ENCODE data around the gene RGSL1.

RGSL1 gene

DNA sequence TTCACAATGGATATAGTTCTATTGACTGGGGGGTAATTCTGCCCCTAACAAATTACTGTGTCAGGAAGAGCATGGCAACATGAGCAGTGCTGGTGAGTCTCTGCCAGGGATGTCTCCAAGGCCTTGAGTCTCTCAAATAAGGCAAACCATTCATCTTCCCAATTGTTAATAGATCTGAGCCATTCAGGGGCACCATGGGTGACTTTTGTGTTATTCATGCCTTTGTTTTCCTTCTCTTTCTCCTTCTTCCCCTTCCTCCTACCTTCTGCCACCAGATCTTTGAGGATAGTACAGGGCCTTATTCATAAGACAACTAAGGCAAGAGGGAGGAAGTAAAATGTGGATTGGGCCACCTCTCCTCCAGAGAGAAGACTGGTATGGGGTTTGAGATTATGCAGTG, at the start of gene RGSL1:
RGSL1 (plus strand) TSS at position 60 of the 400 bp plus-strand sequence; CDS start at position 80, 20 bp downstream.
- no peaks in the 10 kb centered on the region for H3K4me1 Mint-ChIP-seq

DNA sequence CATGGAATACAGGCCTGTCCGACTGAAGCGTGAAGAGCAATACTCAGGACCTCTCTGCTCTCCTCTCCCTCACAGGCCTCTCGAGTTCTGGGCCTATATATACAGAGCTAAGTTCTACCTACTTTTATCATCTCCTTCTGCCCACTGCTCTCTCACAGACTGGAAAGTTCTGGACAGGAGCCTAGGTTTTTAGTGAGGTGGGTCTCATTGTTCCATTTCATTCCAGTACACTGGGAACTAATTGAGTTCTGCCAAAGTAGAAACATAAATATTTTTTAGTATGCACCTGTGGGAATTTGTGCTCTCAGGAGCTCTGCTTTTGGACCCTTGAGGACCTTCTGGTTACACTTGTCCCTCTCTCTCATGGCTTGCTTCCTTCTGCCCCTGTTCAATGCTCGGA, 49.4 kb upstream of the RGSL1 start, which contains the start of gene TEDDM1:
TEDDM1 (minus strand) TSS at position 101 of the 400 bp plus-strand sequence. CDS start 182 bp downstream, outside the sequence.
- ATAC-seq (no peak), DNase-seq (no peak)
- H3K4me1 Mint-ChIP-seq = no peaks in the 10 kb centered on the region
- H3K4me3 Mint-ChIP-seq = no peak within 1 kb of the TSS
- peak within 1 kb of the TSS in 1 of 2 donors; percentile 17 for H3K27ac Mint-ChIP-seq
- H3K27me3 Mint-ChIP-seq = peaks cover 35% of the 10 kb centered on the region
- peaks cover 4% of the 10 kb centered on the region in 2 donors for H3K9me3 Mint-ChIP-seq

More for the DNA sequence above, at the start of gene RGSL1:
- ATAC-seq = no peak
- DNase-seq = no peak
- Mint-ChIP-seq H3K4me3 (no peak within 1 kb of the TSS), H3K27me3 (peaks cover 18% of the 10 kb centered on the region), H3K9me3 (no peaks in the 10 kb centered on the region), H3K27ac (no peak within 1 kb of the TSS)

DNA sequence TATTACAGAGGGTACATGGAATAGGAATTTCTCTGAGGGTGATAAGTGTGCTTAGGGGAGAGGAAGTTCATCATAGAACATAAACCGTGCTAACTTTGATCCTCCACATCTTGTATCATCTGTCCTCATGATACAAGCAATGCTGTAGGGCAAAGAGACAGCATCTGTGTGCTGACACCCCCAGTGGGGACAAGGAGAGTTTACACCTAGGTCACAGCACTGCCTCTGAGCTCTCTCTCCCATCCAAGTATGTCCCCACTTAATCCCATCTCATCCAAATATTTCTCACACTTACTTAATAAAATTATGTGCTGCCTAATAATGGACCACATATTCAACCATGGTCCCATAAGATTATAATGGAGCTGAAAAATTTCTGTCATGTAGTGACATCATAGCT, 45.2 kb upstream of the RGSL1 start:
- no peak for ATAC-seq
- peaks cover 45% of the 10 kb centered on the region for H3K27me3 Mint-ChIP-seq
- no peak overlapping the region for H3K27ac Mint-ChIP-seq
- peaks cover 6 to 8% of the 10 kb centered on the region in 2 donors for H3K9me3 Mint-ChIP-seq
- no peaks in the 10 kb centered on the region for H3K4me1 Mint-ChIP-seq
- no peak for DNase-seq
- H3K4me3 Mint-ChIP-seq = no peak overlapping the region

DNA sequence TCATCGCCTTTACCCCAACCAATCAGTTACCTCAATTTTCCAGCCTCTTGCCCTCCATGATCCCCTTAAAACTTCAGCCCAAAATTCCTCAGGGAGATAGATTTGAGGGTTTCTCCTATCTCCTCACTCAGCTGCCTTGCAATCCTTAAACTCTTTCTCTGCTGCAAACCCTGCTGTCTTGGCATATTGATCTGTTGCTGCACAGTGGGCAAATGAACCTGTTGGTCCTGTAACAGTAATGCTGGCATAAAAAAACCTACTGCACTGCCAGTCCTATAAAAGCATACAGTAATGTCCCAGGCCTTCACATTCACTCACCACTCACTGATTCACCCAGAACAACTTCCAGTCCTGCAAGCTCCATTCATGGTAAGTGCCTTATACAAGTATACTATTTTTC, 44.4 kb upstream of the RGSL1 start:
- Mint-ChIP-seq H3K9me3 (peaks cover 6 to 8% of the 10 kb centered on the region in 2 donors), H3K4me3 (no peak overlapping the region), H3K27ac (no peak overlapping the region), H3K4me1 (no peaks in the 10 kb centered on the region), H3K27me3 (peaks cover 45% of the 10 kb centered on the region)
- ATAC-seq = no peak
- no peak for DNase-seq

DNA sequence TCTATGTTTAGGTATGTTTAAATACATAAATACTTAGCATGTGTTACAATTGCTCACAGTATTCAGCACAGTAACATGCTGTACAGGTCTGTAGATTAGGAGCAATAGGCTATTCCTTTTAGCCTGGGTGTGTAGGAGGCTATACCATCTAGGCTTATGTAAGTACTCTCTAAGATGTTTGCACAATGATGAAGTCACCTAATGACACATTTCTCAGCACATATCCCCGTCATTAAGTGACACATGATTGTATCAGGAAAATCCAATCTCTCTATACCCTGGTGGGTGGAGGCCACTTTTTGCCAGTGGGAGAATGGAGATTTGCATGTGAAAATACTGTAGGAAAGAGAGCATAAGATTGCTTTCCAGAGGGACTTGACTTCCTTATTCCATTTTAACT, 43.9 kb upstream of the RGSL1 start:
- no peak overlapping the region for H3K4me3 Mint-ChIP-seq
- ATAC-seq (no peak), DNase-seq (no peak)
- H3K27me3 Mint-ChIP-seq = peaks cover 45% of the 10 kb centered on the region
- H3K27ac Mint-ChIP-seq = no peak overlapping the region
- no peaks in the 10 kb centered on the region for H3K4me1 Mint-ChIP-seq
- peaks cover 6 to 8% of the 10 kb centered on the region in 2 donors for H3K9me3 Mint-ChIP-seq

DNA sequence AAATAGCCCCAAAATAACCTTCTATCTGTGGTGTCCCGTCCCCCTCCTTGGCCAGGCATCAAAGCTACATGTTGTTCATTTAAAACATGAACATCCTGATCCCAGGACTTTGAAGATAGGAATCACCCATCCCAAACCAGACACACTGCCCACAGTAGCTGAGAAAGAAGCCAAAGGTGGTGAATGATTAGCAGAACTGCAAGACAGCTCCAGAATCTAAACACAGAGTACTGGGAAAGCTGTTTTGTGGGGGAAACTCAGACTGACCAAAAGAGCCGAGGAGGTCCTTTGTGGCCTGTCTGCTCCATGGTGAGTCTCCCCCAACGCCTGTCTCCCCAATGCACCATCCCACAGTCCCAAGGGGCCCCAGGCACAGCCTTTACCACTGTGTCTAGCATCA, 42.2 kb upstream of the RGSL1 start:
- peaks cover 45% of the 10 kb centered on the region for H3K27me3 Mint-ChIP-seq
- no peak for ATAC-seq
- no peak for DNase-seq
- H3K9me3 Mint-ChIP-seq = peaks cover 6 to 8% of the 10 kb centered on the region in 2 donors
- no peak overlapping the region for H3K4me3 Mint-ChIP-seq
- no peaks in the 10 kb centered on the region for H3K4me1 Mint-ChIP-seq
- H3K27ac Mint-ChIP-seq = no peak overlapping the region

DNA sequence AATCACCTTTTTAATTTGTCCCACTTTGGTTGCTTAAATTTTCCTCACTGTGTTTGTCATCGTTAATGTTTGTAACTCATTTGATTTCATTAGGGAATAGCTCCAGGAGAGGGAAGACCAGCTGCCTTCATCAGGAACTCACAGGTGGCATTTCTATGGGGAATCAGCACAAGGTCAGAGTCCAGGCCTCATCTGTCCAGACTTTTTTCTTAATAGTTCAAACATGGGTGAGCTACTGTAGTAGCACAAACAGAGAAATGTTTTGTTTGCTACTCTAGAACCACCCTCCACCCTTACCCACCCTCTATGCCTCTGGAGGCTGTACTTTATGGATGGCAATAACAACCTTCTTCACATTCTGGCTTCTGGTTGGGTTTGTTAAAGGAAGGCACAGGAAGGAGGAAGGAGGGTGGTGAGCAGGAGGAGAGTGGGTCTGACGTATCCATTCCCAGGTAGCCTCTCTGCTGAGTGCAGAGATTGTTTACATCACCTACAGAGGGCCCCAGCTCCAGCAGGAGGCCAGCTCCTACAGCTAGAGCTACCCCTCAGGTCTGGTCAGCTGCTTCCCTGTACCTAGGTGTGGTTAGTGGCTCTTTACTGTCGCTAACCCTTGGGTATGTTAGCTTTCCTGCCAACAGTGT, 41.4 kb upstream of the RGSL1 start:
- DNase-seq (no peak), ATAC-seq (no peak)
- H3K4me3 Mint-ChIP-seq = no peak overlapping the region
- peaks cover 45% of the 10 kb centered on the region for H3K27me3 Mint-ChIP-seq
- peaks cover 6 to 8% of the 10 kb centered on the region in 2 donors for H3K9me3 Mint-ChIP-seq
- no peaks in the 10 kb centered on the region for H3K4me1 Mint-ChIP-seq
- peak overlapping the region in 1 of 2 donors; percentile 50 for H3K27ac Mint-ChIP-seq

DNA sequence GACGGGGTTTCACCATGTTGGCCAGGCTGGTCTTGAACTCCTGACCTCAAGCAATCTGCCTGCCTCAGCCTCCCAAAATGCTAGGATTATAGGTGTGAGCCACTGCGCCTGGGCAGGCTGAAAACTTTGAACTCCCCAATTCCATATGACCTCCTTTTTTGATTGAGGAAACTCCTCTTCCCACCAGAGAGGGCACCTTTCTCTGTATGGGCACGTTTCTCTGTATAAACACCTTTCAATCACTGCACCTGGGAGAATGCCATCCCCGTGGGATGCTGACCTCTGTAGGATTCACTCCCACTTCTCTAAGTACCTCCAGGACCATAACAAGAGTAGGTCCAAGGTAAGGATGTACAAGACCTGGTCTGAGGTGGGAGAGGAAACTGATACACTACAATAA, 39.8 kb upstream of the RGSL1 start:
- H3K4me1 Mint-ChIP-seq = no peaks in the 10 kb centered on the region

DNA sequence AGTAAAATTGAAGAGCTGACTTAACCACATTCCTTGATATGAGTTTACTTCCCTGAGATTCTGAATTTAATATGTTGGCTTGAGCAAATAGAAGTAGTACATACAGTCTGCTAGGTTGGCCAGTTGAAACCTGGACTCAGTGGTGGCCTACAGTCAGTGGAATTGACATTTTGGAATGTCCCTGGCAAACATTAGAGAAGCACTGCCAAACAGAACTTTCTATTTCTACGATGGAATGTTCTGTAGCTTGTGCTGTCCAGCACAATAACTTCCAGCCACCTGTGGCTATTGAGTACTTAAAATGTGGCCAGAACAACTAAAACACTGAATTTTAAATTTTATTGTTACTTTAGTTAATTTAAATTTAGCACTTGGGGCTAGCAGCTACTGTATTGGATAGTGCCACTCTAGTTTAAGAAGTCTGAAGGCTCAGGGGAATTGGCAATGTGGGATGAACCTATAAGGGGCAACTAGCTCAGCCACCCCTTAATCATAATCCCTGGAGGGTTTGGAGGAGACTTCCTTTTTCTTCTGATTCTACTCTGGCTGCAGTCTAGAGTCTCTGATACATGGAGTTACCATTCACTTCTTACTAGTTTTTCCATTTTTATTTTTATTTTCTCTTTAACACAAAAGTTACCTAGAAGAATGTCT, 39.2 kb upstream of the RGSL1 start:
- H3K4me1 Mint-ChIP-seq = no peaks in the 10 kb centered on the region
- ATAC-seq (no peak), DNase-seq (no peak)
- H3K4me3 Mint-ChIP-seq = no peak overlapping the region
- peaks cover 41% of the 10 kb centered on the region for H3K27me3 Mint-ChIP-seq
- peaks cover under 1 to 2% of the 10 kb centered on the region in 2 donors for H3K9me3 Mint-ChIP-seq
- H3K27ac Mint-ChIP-seq = no peak overlapping the region

More for the DNA sequence above, 39.8 kb upstream of the RGSL1 start:
- H3K9me3 Mint-ChIP-seq = peaks cover 6 to 8% of the 10 kb centered on the region in 2 donors
- peaks cover 41% of the 10 kb centered on the region for H3K27me3 Mint-ChIP-seq
- no peak for DNase-seq
- ATAC-seq = no peak
- no peak overlapping the region for H3K27ac Mint-ChIP-seq
- no peak overlapping the region for H3K4me3 Mint-ChIP-seq

DNA sequence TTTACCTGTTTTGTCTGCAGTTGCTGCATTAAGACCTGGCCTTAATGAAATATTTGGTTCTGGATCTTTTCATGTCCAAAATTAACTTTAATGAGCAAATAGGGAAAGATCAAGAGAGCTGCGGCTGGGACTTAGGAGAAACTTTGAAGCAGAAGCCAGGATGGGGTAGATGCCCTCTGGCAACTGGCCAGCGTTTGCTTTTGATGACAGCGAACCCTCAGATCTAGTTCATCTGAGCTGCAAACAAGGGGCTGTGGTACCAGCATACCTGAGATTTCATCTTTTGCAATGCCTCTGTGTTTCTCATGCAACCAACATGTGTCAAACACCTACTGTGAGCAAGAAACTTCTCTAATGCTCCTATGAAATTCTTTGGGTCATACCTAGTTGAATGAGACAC, 36.5 kb upstream of the RGSL1 start:
- no peak for ATAC-seq
- no peak for DNase-seq
- Mint-ChIP-seq H3K4me3 (no peak overlapping the region), H3K4me1 (no peaks in the 10 kb centered on the region), H3K27me3 (peaks cover 36% of the 10 kb centered on the region), H3K9me3 (no peaks in the 10 kb centered on the region), H3K27ac (no peak overlapping the region)

DNA sequence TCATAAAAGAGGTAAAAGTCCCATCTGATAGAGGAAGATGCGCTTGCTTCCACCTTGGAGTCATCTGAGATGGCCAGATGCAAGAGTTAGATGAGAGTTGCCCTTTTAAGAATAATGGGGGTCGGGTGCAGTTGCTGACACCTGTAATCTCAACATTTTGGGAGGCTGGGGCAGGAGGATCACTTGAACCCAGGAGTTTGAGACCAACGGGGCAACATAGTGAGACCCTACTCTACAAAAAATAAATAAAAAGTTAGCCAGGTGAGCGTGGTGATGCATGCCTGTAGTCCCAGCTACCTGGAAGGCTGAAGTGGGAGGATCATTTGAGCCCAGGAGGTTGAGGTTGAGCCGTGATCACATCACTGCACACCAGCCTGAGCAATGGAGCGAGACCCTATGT, 36.0 kb upstream of the RGSL1 start:
- peaks cover 33% of the 10 kb centered on the region for H3K27me3 Mint-ChIP-seq
- H3K9me3 Mint-ChIP-seq = no peaks in the 10 kb centered on the region
- H3K27ac Mint-ChIP-seq = no peak overlapping the region
- no peak overlapping the region for H3K4me3 Mint-ChIP-seq
- ATAC-seq = no peak
- H3K4me1 Mint-ChIP-seq = no peaks in the 10 kb centered on the region
- no peak for DNase-seq

DNA sequence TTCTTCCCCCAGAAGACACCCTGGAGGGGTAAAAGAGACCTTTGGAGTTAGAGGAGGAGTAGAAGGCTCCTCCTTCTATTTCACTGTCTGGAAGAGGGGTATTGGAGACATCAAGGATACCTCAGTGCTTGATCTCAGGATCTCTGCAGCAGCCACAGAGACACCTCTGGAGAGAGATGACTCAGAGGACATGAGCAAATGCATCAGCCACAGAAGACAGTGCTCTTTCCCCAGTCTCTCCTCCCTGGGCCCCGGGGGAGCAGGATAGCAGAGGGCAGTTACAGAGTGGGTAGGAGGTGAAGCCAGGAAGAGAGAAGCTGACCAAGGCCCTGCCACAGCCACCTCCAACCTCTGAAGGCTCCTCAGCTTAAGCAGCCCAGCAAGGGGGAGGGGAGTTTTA, 34.2 kb upstream of the RGSL1 start:
- Mint-ChIP-seq H3K27ac (peak overlapping the region in 1 of 2 donors; percentile 81), H3K4me3 (no peak overlapping the region), H3K9me3 (no peaks in the 10 kb centered on the region), H3K27me3 (peaks cover 29% of the 10 kb centered on the region), H3K4me1 (no peaks in the 10 kb centered on the region)
- DNase-seq (no peak), ATAC-seq (peak; percentile 67)

DNA sequence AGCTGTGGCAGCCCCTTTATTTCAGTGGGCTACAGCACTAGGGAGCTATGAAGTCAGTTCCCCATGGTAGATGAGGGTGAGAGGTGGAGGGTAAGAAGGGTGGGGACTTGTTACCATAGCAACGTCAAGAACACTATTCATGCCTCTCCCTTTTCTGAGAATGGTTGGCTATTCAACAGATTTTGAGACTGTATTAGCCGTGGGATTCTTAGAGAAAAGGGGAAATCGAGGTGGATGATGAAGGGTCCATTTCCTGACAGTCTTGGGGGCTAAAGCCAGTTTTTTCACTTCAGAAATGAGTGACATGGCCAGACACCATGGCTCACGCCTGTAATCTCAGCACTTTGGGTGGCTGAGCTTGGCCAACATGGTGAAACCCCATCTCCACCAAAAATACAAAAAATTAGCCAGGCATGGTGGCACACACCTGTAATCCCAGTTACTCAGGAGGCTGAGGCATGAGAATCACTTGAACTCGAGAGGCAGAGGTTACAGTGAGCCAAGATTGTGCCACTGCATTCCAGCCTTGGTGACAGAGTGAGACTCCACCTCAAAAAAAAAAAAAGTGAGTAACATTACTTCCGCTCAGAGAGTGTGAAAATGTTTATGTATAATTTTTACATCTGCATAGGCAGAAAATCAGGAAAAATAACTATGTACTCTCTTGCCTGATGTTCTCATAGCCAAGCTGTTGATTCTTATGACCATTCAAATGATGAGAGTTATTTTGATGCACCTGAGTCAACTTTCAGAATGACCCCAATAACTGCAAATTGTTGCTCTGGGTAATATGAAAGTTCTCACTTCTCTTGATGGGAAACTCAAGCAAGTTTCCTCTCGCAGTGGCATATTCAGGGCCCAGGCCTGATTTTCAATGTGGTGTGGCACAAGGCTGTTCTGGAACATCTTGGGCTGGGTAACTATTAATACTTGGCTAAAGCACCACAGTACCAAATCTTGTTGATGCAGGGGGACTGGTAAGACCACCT, 23.2 kb upstream of the RGSL1 start:
- Mint-ChIP-seq H3K9me3 (no peaks in the 10 kb centered on the region), H3K4me3 (no peak overlapping the region), H3K27ac (peak overlapping the region; percentile 34), H3K4me1 (peaks cover 32% of the 10 kb centered on the region), H3K27me3 (no peaks in the 10 kb centered on the region)
- DNase-seq = no peak
- ATAC-seq = peak; percentile 34

DNA sequence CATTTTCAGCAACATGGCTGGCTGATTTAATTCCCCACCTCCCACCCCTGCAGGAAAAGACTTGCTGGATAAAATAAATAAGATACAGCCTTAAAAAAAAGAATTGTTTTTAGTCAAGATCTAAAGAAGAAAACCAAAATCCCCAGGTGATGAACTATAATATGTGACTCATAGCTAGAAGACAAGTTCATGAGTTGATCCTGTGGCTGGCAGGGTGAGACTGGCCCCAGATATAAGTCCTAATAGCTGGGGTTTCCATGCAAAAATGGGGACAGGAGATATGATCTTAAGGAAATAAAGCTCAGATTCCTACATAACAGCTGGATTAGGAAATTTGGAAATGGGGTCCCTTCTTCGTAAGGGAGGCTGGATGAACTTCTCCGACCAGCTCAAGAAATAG, 21.9 kb upstream of the RGSL1 start:
- Mint-ChIP-seq H3K4me3 (no peak overlapping the region), H3K4me1 (peaks cover 32% of the 10 kb centered on the region), H3K27me3 (no peaks in the 10 kb centered on the region), H3K27ac (peak overlapping the region in 1 of 2 donors; percentile 41), H3K9me3 (no peaks in the 10 kb centered on the region)
- ATAC-seq (peak; percentile 58), DNase-seq (no peak)

DNA sequence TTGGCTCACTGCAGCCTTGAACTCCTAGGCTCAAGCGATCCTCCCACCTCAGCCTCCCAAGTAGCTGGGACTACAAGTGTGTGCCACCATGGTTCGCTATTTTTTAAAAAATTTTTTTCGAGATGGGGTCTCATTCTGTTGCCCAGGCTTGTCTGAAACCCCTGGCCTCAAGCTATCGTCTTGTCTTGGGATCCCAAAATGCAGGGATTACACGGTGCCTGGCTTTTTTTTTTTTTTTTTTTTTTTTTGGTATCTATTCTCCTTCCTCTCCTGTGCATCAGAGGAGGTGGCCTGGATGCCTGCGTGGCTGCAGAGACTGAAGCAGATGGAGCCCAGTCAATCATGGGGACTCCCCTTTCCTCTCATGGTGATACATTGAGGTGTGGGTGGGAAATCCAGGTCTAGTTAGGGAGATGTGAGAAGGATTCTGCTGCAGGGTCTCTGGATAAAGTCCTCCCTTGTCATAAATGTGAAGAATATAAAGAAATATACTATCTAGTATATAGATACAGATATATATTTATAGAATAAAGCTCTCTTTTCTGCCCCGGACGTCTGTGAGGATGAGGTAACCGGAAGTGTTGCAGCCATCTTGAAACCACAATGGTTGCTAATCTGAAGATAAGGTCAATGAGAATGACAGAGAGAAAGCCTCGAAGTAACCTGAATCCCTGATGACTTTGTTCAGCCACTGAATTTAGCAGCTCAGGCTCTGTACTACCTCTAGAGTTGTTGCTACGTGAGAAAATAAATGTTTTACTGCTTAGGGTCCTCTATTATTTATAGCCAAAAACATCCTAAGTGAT, 19.5 kb upstream of the RGSL1 start:
- peak; percentile 45 to 50 for DNase-seq
- peak overlapping the region; percentile 41 to 59 for H3K27ac Mint-ChIP-seq
- H3K27me3 Mint-ChIP-seq = no peaks in the 10 kb centered on the region
- H3K4me1 Mint-ChIP-seq = peaks cover 32% of the 10 kb centered on the region
- peak; percentile 80 for ATAC-seq
- no peaks in the 10 kb centered on the region for H3K9me3 Mint-ChIP-seq
- H3K4me3 Mint-ChIP-seq = peak overlapping the region; percentile 57 to 59
